ENCODE results near the gene MIEF2.

MIEF2 gene

GRCh38 chr17:18259621-18260331 is 686 bp upstream of the MIEF2 start:
- Mint-ChIP-seq H3K4me1 (peaks cover 36% of the 10 kb centered on the region), H3K4me3 (peak overlapping the region; percentile 84), H3K27ac (peak overlapping the region; percentile 55), H3K9me3 (no peaks in the 10 kb centered on the region), H3K27me3 (no peaks in the 10 kb centered on the region), H3K36me3 (no peaks in the 10 kb centered on the region)

GRCh38 chr17:18261146-18261515 is 669 bp downstream of the MIEF2 start:
- Mint-ChIP-seq H3K4me3 (peak overlapping the region; percentile 84), H3K4me1 (peaks cover 32% of the 10 kb centered on the region), H3K27me3 (no peaks in the 10 kb centered on the region), H3K27ac (peak overlapping the region; percentile 55), H3K36me3 (no peaks in the 10 kb centered on the region), H3K9me3 (no peaks in the 10 kb centered on the region)

GRCh38 chr17:18261659-18262058 is 1.2 kb downstream of the MIEF2 start:
- H3K27me3 Mint-ChIP-seq: no peaks in the 10 kb centered on the region
- H3K4me3 Mint-ChIP-seq: peak overlapping the region; percentile 84
- peaks cover 27% of the 10 kb centered on the region for H3K4me1 Mint-ChIP-seq
- H3K9me3 Mint-ChIP-seq: no peaks in the 10 kb centered on the region
- H3K27ac Mint-ChIP-seq: no peak overlapping the region
- no peaks in the 10 kb centered on the region for H3K36me3 Mint-ChIP-seq

GRCh38 chr17:18262111-18262510 is 1.6 kb downstream of the MIEF2 start:
- H3K4me3 Mint-ChIP-seq: peak overlapping the region; percentile 84
- H3K27ac Mint-ChIP-seq: no peak overlapping the region
- H3K27me3 Mint-ChIP-seq: no peaks in the 10 kb centered on the region
- peaks cover 22% of the 10 kb centered on the region for H3K4me1 Mint-ChIP-seq
- no peaks in the 10 kb centered on the region for H3K36me3 Mint-ChIP-seq
- no peaks in the 10 kb centered on the region for H3K9me3 Mint-ChIP-seq

GRCh38 chr17:18262641-18263040 is 2.2 kb downstream of the MIEF2 start:
- Mint-ChIP-seq H3K4me1 (peaks cover 20% of the 10 kb centered on the region), H3K4me3 (no peak overlapping the region), H3K27me3 (no peaks in the 10 kb centered on the region), H3K9me3 (no peaks in the 10 kb centered on the region), H3K27ac (no peak overlapping the region), H3K36me3 (no peaks in the 10 kb centered on the region)

- Mint-ChIP-seq H3K27me3 (no peaks in the 10 kb centered on the region), H3K4me3 (no peak overlapping the region), H3K4me1 (peaks cover 17% of the 10 kb centered on the region), H3K27ac (no peak overlapping the region), H3K9me3 (no peaks in the 10 kb centered on the region), H3K36me3 (no peaks in the 10 kb centered on the region)
Observed at GRCh38 chr17:18263885-18264682, 3.6 kb downstream of the MIEF2 start.

- Mint-ChIP-seq H3K4me1 (no peaks in the 10 kb centered on the region), H3K27me3 (no peaks in the 10 kb centered on the region), H3K9me3 (no peaks in the 10 kb centered on the region), H3K4me3 (no peak overlapping the region), H3K27ac (no peak overlapping the region), H3K36me3 (no peaks in the 10 kb centered on the region)
Observed at GRCh38 chr17:18267366-18267765, 6.9 kb downstream of the MIEF2 start.

GRCh38 chr17:18267927-18268711 is 7.7 kb downstream of the MIEF2 start:
- no peaks in the 10 kb centered on the region for H3K9me3 Mint-ChIP-seq
- H3K27ac Mint-ChIP-seq: no peak overlapping the region
- no peaks in the 10 kb centered on the region for H3K4me1 Mint-ChIP-seq
- peaks cover 1% of the 10 kb centered on the region for H3K36me3 Mint-ChIP-seq
- H3K27me3 Mint-ChIP-seq: no peaks in the 10 kb centered on the region
- no peak overlapping the region for H3K4me3 Mint-ChIP-seq

GRCh38 chr17:18270046-18270931 is 9.8 kb downstream of the MIEF2 start:
- peaks cover 1% of the 10 kb centered on the region for H3K36me3 Mint-ChIP-seq
- H3K4me1 Mint-ChIP-seq: no peaks in the 10 kb centered on the region
- H3K27me3 Mint-ChIP-seq: no peaks in the 10 kb centered on the region
- no peak overlapping the region for H3K4me3 Mint-ChIP-seq
- H3K27ac Mint-ChIP-seq: no peak overlapping the region
- no peaks in the 10 kb centered on the region for H3K9me3 Mint-ChIP-seq

GRCh38 chr17:18277076-18277475 is 16.6 kb downstream of the MIEF2 start:
- Mint-ChIP-seq H3K27me3 (no peaks in the 10 kb centered on the region), H3K4me1 (no peaks in the 10 kb centered on the region), H3K4me3 (no peak overlapping the region), H3K36me3 (peaks cover 3% of the 10 kb centered on the region), H3K9me3 (no peaks in the 10 kb centered on the region), H3K27ac (no peak overlapping the region)

- Mint-ChIP-seq H3K36me3 (peaks cover 3% of the 10 kb centered on the region), H3K27ac (no peak overlapping the region), H3K4me3 (no peak overlapping the region), H3K9me3 (no peaks in the 10 kb centered on the region), H3K27me3 (no peaks in the 10 kb centered on the region), H3K4me1 (no peaks in the 10 kb centered on the region)
Observed at GRCh38 chr17:18278867-18279266, 18.4 kb downstream of the MIEF2 start.

- H3K9me3 Mint-ChIP-seq: no peaks in the 10 kb centered on the region
- H3K27ac Mint-ChIP-seq: no peak overlapping the region
- no peaks in the 10 kb centered on the region for H3K27me3 Mint-ChIP-seq
- no peak overlapping the region for H3K4me3 Mint-ChIP-seq
- peaks cover 3% of the 10 kb centered on the region for H3K36me3 Mint-ChIP-seq
- H3K4me1 Mint-ChIP-seq: no peaks in the 10 kb centered on the region
Observed at GRCh38 chr17:18280249-18280648, 19.8 kb downstream of the MIEF2 start.

GRCh38 chr17:18280766-18281371 is 20.4 kb downstream of the MIEF2 start:
- no peak overlapping the region for H3K27ac Mint-ChIP-seq
- no peak overlapping the region for H3K4me3 Mint-ChIP-seq
- H3K36me3 Mint-ChIP-seq: peaks cover 6% of the 10 kb centered on the region
- H3K4me1 Mint-ChIP-seq: no peaks in the 10 kb centered on the region
- H3K9me3 Mint-ChIP-seq: no peaks in the 10 kb centered on the region
- no peaks in the 10 kb centered on the region for H3K27me3 Mint-ChIP-seq

- no peaks in the 10 kb centered on the region for H3K27me3 Mint-ChIP-seq
- H3K4me1 Mint-ChIP-seq: no peaks in the 10 kb centered on the region
- no peak overlapping the region for H3K27ac Mint-ChIP-seq
- no peak overlapping the region for H3K4me3 Mint-ChIP-seq
- peaks cover 6% of the 10 kb centered on the region for H3K36me3 Mint-ChIP-seq
- no peaks in the 10 kb centered on the region for H3K9me3 Mint-ChIP-seq
Observed at GRCh38 chr17:18281788-18282187, 21.3 kb downstream of the MIEF2 start.

GRCh38 chr17:18285296-18285695 is 24.8 kb downstream of the MIEF2 start:
- H3K4me1 Mint-ChIP-seq: no peaks in the 10 kb centered on the region
- H3K36me3 Mint-ChIP-seq: peaks cover 9% of the 10 kb centered on the region
- no peak overlapping the region for H3K27ac Mint-ChIP-seq
- H3K4me3 Mint-ChIP-seq: no peak overlapping the region
- no peaks in the 10 kb centered on the region for H3K9me3 Mint-ChIP-seq
- H3K27me3 Mint-ChIP-seq: no peaks in the 10 kb centered on the region
